ENCODE results near the gene MAPK8IP3. TPM values are rescaled to one million over a fixed set of nuclear protein-coding genes. Genes with fewer than 3 reads are reported as not detected.

The MAPK8IP3 gene
- total and polyA plus RNA-seq, 2 donors (not counting 1 experiment from before 2014, with no cell fraction given): 249 to 340 TPM

GRCh38 chr16:1707193-1707790 lies 1.3 kb downstream of the MAPK8IP3 start:
- H3K27me3 Mint-ChIP-seq: no peaks in the 10 kb centered on the region
- H3K27ac ChIP-seq (ENCODE audit: low read length in 2 of 2): peak overlapping the region; percentile 89 to 91
- peaks cover 69% of the 10 kb centered on the region for H3K79me2 ChIP-seq (ENCODE audit: control insufficient read depth, insufficient read depth, low read length)
- H3K4me3 Mint-ChIP-seq: peak overlapping the region; percentile 91
- TF ChIP-seq EZH2 (IDR thresholded peaks at IDR 0.05; ENCODE audit: borderline replicate concordance, insufficient read depth, low read depth, low read length, poor library complexity, severe bottlenecking) (no peak), CTCF (IDR thresholded peaks at IDR 0.05) (no peak)
- 25% methylated on average over 13 of the region's 16 CpGs for WGBS (ENCODE audit: insufficient coverage)
- ChIA-PET POLR2A (interaction anchor here (0.6 to 2.5 kb wide), 8 partner anchors 64 to 1177 kb away, joined by 3 to 14 read pairs (median 8); partner anchors contain the start of genes FAHD1, HAGH, NME3 and NUBP2), CTCF (interaction anchor here (0.6 to 2.4 kb wide), 4 partner anchors 58 to 222 kb away, joined by 4 to 16 read pairs (median 4); partner anchors contain the start of genes NUBP2 and SPSB3)
- intact Hi-C loops (cut with micrococcal nuclease): loop anchor here (2.0 to 5.0 kb wide), 3 partner anchors 66 to 265 kb away; partner anchors contain the start of genes CRAMP1, EME2, IFT140 and MRPS34
- no peak for ATAC-seq (ENCODE audit: low read depth)
- peaks cover 18 to 44% of the 10 kb centered on the region in 2 donors for H3K4me1 ChIP-seq (ENCODE audit: control insufficient read depth in 2 of 2, insufficient read depth in 2 of 2, low read length in 2 of 2)
- H3K4me2 ChIP-seq (replicated peaks; ENCODE audit: low read depth, low read length, poor library complexity, severe bottlenecking): peak overlapping the region; percentile 94
- H3K27me3 ChIP-seq (replicated peaks in 1 of 4; ENCODE audit: control extremely low read depth in 1 of 4, control insufficient read depth in 3 of 4, insufficient read depth in 4 of 4, low read length in 3 of 4): no peaks in the 10 kb centered on the region
- H3K36me3 ChIP-seq (replicated peaks in 1 of 2; ENCODE audit: control extremely low read depth in 1 of 2, control insufficient read depth in 1 of 2, extremely low read depth in 1 of 2, insufficient read depth in 2 of 2, low read length in 1 of 2): peaks cover 0 to 18% of the 10 kb centered on the region in 2 experiments
- peak overlapping the region; percentile 86 for H3K27ac Mint-ChIP-seq
- peak overlapping the region; percentile 39 to 96 (median 96) for H3K4me3 ChIP-seq (ENCODE audit: control extremely low read depth in 1 of 5, extremely low read depth in 1 of 5, insufficient read depth in 1 of 5, low read depth in 2 of 5, low read length in 4 of 5)
- H2AFZ ChIP-seq (ENCODE audit: insufficient read depth, low read depth, low read length, poor library complexity, severe bottlenecking): no peak overlapping the region
- no peaks in the 10 kb centered on the region for H3K9me3 ChIP-seq (ENCODE audit: control extremely low read depth in 1 of 3, control insufficient read depth in 2 of 3, insufficient read depth in 1 of 3, low read length in 2 of 3)
- DNase-seq: peak; percentile 37
- peak overlapping the region; percentile 98 for H3K9ac ChIP-seq (ENCODE audit: low read length)
- H4K20me1 ChIP-seq (ENCODE audit: control insufficient read depth, insufficient read depth, low read length, poor library complexity, severe bottlenecking): peaks cover 35% of the 10 kb centered on the region
- peaks cover 45% of the 10 kb centered on the region for H3K4me1 Mint-ChIP-seq
- no peaks in the 10 kb centered on the region for H3K9me3 Mint-ChIP-seq (ENCODE audit: insufficient read depth)
